H1 (cell line): ENCODE data around the gene POLD1. TPM values are rescaled to one million over a fixed set of nuclear protein-coding genes. Genes with fewer than 3 reads are reported as not detected.

Experiments used
- CTCF ChIA-PET: fragments of 300-600 bp; sonication (Branson Sonifier 250); formaldehyde crosslinking; loops from one replicate; lab custom pipeline; 2021; ENCODE audit not compliant: partially characterized antibody; lab: Charles Lee
- POLR2A ChIA-PET: fragments of 300-600 bp; sonication (Branson Sonifier 250); formaldehyde crosslinking; loops from one replicate; lab custom pipeline; 2021; ENCODE audit warnings: inconsistent platforms; ENCODE audit not compliant: partially characterized antibody; lab: Charles Lee
- DNase-seq, 2 experiments: peaks; one replicate each; pipeline versions ENCODE4 v3.0.0 to v3.0.0-alpha.2; 2010 to 2022; ENCODE audit warnings: low spot score in 2 of 2, low read depth in 1 of 2, mixed read lengths in 1 of 2
- FAIRE-seq: peaks from 2 replicates; lab custom pipeline; 2011; peaks lifted over from hg19 to GRCh38; lab: Jason Lieb, UNC
- H2AFZ ChIP-seq: 2 replicates; pipeline ENCODE4 v1.8.1; 2012; ENCODE audit warnings: low read length, inconsistent platforms
- H2AK5ac ChIP-seq: 2 replicates; pipeline ENCODE4 v1.6.1; 2013; ENCODE audit warnings: low read depth, low read length
- H2BK120ac ChIP-seq: replicated peaks from 2 replicates; pipeline ENCODE3; 2013; ENCODE audit warnings: low read depth, low read length, inconsistent platforms
- H2BK12ac ChIP-seq: 2 replicates; pipeline ENCODE4 v1.6.1; 2013; ENCODE audit warnings: low read depth, low read length
- H2BK15ac ChIP-seq: 2 replicates; pipeline ENCODE4 v1.6.1; 2013; ENCODE audit warnings: low read length
- H2BK20ac ChIP-seq: 2 replicates; pipeline ENCODE4 v1.6.1; 2013; ENCODE audit warnings: low read length
- H2BK5ac ChIP-seq: 2 replicates; pipeline ENCODE4 v1.6.1; 2013; ENCODE audit warnings: low read depth, low read length
- H3K14ac ChIP-seq: 2 replicates; pipeline ENCODE4 v1.6.1; 2013; ENCODE audit warnings: inconsistent platforms; ENCODE audit not compliant: insufficient read length
- H3K18ac ChIP-seq: 2 replicates; pipeline ENCODE4 v1.6.1; 2013; ENCODE audit warnings: low read length; ENCODE audit errors: extremely low read depth
- H3K23ac ChIP-seq: 2 replicates; pipeline ENCODE4 v1.6.1; 2013; ENCODE audit warnings: inconsistent platforms; ENCODE audit not compliant: insufficient read length
- H3K23me2 ChIP-seq: 2 replicates; pipeline ENCODE4 v1.6.1; 2013; ENCODE audit warnings: low read depth, low read length
- H3K27ac ChIP-seq: 2 replicates; pipeline ENCODE4 v1.6.1; 2011; ENCODE audit warnings: low read depth, low read length, inconsistent platforms
- H3K27me3 ChIP-seq, 4 experiments: replicated peaks in 1 of 4; 1 replicate in 1 of 4; 2 replicates in 3 of 4; pipeline versions ENCODE4 v1.6.1 to v1.8.1; 2011 to 2013; ENCODE audit warnings: low read length in 3 of 4, mild to moderate bottlenecking in 3 of 4, inconsistent platforms in 2 of 4, mixed read lengths in 2 of 4, moderate library complexity in 1 of 4; ENCODE audit not compliant: control insufficient read depth in 3 of 4, insufficient read depth in 3 of 4; ENCODE audit errors: extremely low read depth in 1 of 4
- H3K36me3 ChIP-seq, 4 experiments: 2 replicates each; pipeline versions ENCODE4 v1.6.1 to v1.8.1; 2011 to 2013; ENCODE audit warnings: mild to moderate bottlenecking in 4 of 4, low read length in 3 of 4, moderate library complexity in 2 of 4, control low read depth in 1 of 4, inconsistent platforms in 1 of 4; ENCODE audit not compliant: insufficient read depth in 4 of 4, control insufficient read depth in 2 of 4
- H3K4ac ChIP-seq: replicated peaks from 2 replicates; pipeline ENCODE3; 2013; ENCODE audit warnings: low read length, low read depth, mixed read lengths, inconsistent platforms; ENCODE audit not compliant: insufficient read length
- H3K4me1 ChIP-seq, 4 experiments: replicated peaks in 1 of 4; 1 replicate in 1 of 4; 2 replicates in 3 of 4; pipeline versions ENCODE4 v1.6.1 to v1.8.1; 2011 to 2013; ENCODE audit warnings: low read length in 3 of 4, inconsistent platforms in 2 of 4, mixed read lengths in 1 of 4; ENCODE audit not compliant: insufficient read depth in 4 of 4, control insufficient read depth in 3 of 4
- H3K4me2 ChIP-seq, 2 experiments: 2 replicates each; pipeline versions ENCODE4 v1.6.1 to v1.8.1; 2011 to 2013; ENCODE audit warnings: low read depth in 2 of 2, low read length in 2 of 2, control low read depth in 1 of 2, inconsistent platforms in 1 of 2, mild to moderate bottlenecking in 1 of 2; ENCODE audit not compliant: insufficient read depth in 1 of 2
- H3K4me3 ChIP-seq, 4 experiments: fragments of 200-600, 300-600 bp in 1 of 4; sonication (generic), shearing (Covaris generic), sonication (Bioruptor Twin) in 1 of 4; 2 replicates each; pipeline versions ENCODE4 v1.5.1 to v1.8.1; 2011 to 2016; ENCODE audit warnings: low read length in 4 of 4, low read depth in 3 of 4, control low read depth in 2 of 4, inconsistent platforms in 2 of 4, mild to moderate bottlenecking in 2 of 4, mixed read lengths in 1 of 4, moderate library complexity in 1 of 4; ENCODE audit not compliant: insufficient read depth in 2 of 4; ENCODE audit errors: extremely low read depth in 1 of 4
- H3K56ac ChIP-seq: replicated peaks from 2 replicates; pipeline ENCODE3; 2013; ENCODE audit warnings: low read depth, mild to moderate bottlenecking, mixed read lengths, low read length, inconsistent platforms; ENCODE audit not compliant: insufficient read length
- H3K79me1 ChIP-seq: 2 replicates; pipeline ENCODE4 v1.6.1; 2013; ENCODE audit warnings: low read depth, low read length, control low read depth
- H3K79me2 ChIP-seq, 2 experiments: 2 replicates each; pipeline versions ENCODE4 v1.6.1 to v1.8.1; 2012 to 2013; ENCODE audit warnings: low read length in 2 of 2, mild to moderate bottlenecking in 2 of 2, inconsistent platforms in 1 of 2; ENCODE audit not compliant: insufficient read depth in 2 of 2, control insufficient read depth in 1 of 2
- H3K9ac ChIP-seq, 4 experiments: replicated peaks in 1 of 4; 1 replicate in 1 of 4; 2 replicates in 3 of 4; pipeline versions ENCODE4 v1.6.1 to v1.8.1; 2011 to 2013; ENCODE audit warnings: low read depth in 3 of 4, low read length in 3 of 4, control low read depth in 2 of 4, mild to moderate bottlenecking in 2 of 4, moderate library complexity in 2 of 4, inconsistent platforms in 1 of 4; ENCODE audit errors: extremely low read depth in 1 of 4
- H3K9me3 ChIP-seq, 2 experiments: 2 replicates each; pipeline versions ENCODE4 v1.6.1 to v1.8.1; 2012 to 2013; ENCODE audit warnings: mild to moderate bottlenecking in 2 of 2, moderate library complexity in 2 of 2, control low read depth in 1 of 2, inconsistent platforms in 1 of 2, low read depth in 1 of 2, low read length in 1 of 2, mixed read lengths in 1 of 2; ENCODE audit not compliant: insufficient read depth in 2 of 2
- H4K20me1 ChIP-seq, 2 experiments: replicated peaks in 1 of 2; 2 replicates each; pipeline versions ENCODE3 to v1.8.1; 2011 to 2013; ENCODE audit warnings: inconsistent platforms in 2 of 2, low read length in 2 of 2, mild to moderate bottlenecking in 1 of 2; ENCODE audit not compliant: insufficient read depth in 2 of 2, control insufficient read depth in 1 of 2
- H4K5ac ChIP-seq: 2 replicates; pipeline ENCODE4 v1.6.1; 2013; ENCODE audit warnings: low read length, low read depth, mixed read lengths, inconsistent platforms; ENCODE audit not compliant: insufficient read length
- H4K8ac ChIP-seq: 2 replicates; pipeline ENCODE4 v1.8.0; 2013; ENCODE audit warnings: mild to moderate bottlenecking, moderate library complexity, low read length, inconsistent platforms; ENCODE audit not compliant: insufficient read depth; ENCODE audit errors: extremely low read depth
- H4K91ac ChIP-seq: replicated peaks from 2 replicates; pipeline ENCODE3; 2013; ENCODE audit warnings: low read length, mixed read lengths, inconsistent platforms; ENCODE audit not compliant: insufficient read length
- FOSL1 ChIP-seq: IDR thresholded peaks from 2 replicates; pipeline ENCODE4 v1.6.1; 2011; ENCODE audit warnings: mild to moderate bottlenecking, low read depth, low read length, moderate library complexity; ENCODE audit not compliant: insufficient read depth
- POLR2AphosphoS5 ChIP-seq: IDR thresholded peaks from 2 replicates; pipeline ENCODE4 v1.6.1; 2011; ENCODE audit warnings: low read depth, low read length
- WGBS, 2 experiments: shearing (Covaris generic) in 1 of 2; methylation state at CpG; one replicate each; pipeline versions ENCODE4 v1.1.6 to v1.1.7; 2013 to 2015; ENCODE audit warnings: low lambda C conversion rate in 2 of 2, mixed read lengths in 2 of 2, inconsistent platforms in 1 of 2, low coverage in 1 of 2, missing lambda C conversion rate in 1 of 2; ENCODE audit not compliant: insufficient replicate concordance in 2 of 2, insufficient coverage in 1 of 2, insufficient read length in 1 of 2; ENCODE audit errors: extremely low coverage in 1 of 2, missing lambda C conversion rate in 1 of 2; 5-methylcytosine and 5-hydroxymethylcytosine counted together
- polyA plus RNA-seq, 7 experiments: library from polyadenylated mRNA; depleted of rRNA in 3 of 7; stranded (reverse) in 5 of 7; unstranded in 2 of 7; fragments of >200 nt in 5 of 7; fragments of 200-250 nt in 2 of 7; gene quantifications; 1 replicate in 5 of 7; 2 replicates in 1 of 7; 4 replicates in 1 of 7; pipeline versions ENCODE4 v1.2.1 to v1.2.3, GENCODE V29; 2011 to 2013; ENCODE audit warnings: missing spikeins in 2 of 7, mixed read lengths in 2 of 7
- total RNA-seq: library from RNA; stranded (reverse); fragmentation: NEBNext Ultra II Directional; extraction: Animal tissue kit (Norgen Biotek cat#: 25700); gene quantifications from 2 replicates; pipeline ENCODE4 v1.2.1, GENCODE V29; 2021

Gene POLD1
- total and polyA plus RNA-seq, 2 of the 8 experiments (the other 6 are each of a cell fraction or from before 2014, with no cell fraction given), result 141 to 142 TPM

GRCh38 chr19:50417111-50418081 lies 33.2 kb downstream of the POLD1 start:
- POLR2A ChIA-PET, result interaction anchor here (0.8 to 2.2 kb wide), 9 partner anchors 10 to 65 kb away, joined by 3 to 14 read pairs (median 4); no protein-coding TSS in a partner anchor
- Histone ChIP-seq H3K23ac (no peak overlapping the region), H2AFZ (no peak overlapping the region), H3K27me3 (peaks cover 0 to 2% (median 0%) of the 10 kb centered on the region in 4 experiments; a peak in 1 of 7 replicates), H3K79me2 (no peaks in the 10 kb centered on the region), H4K91ac (no peak overlapping the region), H2BK12ac (no peak overlapping the region), H2BK120ac (no peak overlapping the region), H3K27ac (no peak overlapping the region), H3K9ac (no peak overlapping the region), H3K79me1 (peaks cover 2% of the 10 kb centered on the region; the same call in 1 of the 2 replicates), H3K18ac (no peak overlapping the region), H2AK5ac (no peak overlapping the region), H2BK15ac (no peak overlapping the region), H3K9me3 (no peaks in the 10 kb centered on the region), H2BK5ac (no peak overlapping the region), H2BK20ac (no peak overlapping the region), H3K4me2 (peak overlapping the region in 1 of 2 experiments; percentile 93; a peak in 2 of 4 replicates), H3K4me1 (peaks cover 0 to 20% (median 12%) of the 10 kb centered on the region in 4 experiments; a peak in 6 of 7 replicates), H4K20me1 (peaks cover 0 to 8% of the 10 kb centered on the region in 2 experiments), H3K14ac (no peak overlapping the region), H3K56ac (no peak overlapping the region), H4K5ac (no peak overlapping the region), H3K36me3 (peaks cover 0 to 9% (median 0%) of the 10 kb centered on the region in 4 experiments; a peak in 1 of 8 replicates), H3K23me2 (peaks cover 12% of the 10 kb centered on the region; the same call in 1 of the 2 replicates), H3K4ac (no peak overlapping the region), H4K8ac (no peak overlapping the region; the same call in 1 of the 2 replicates), H3K4me3 (no peak overlapping the region)
- no peak for DNase-seq
- WGBS, 2 experiments, result 90% methylated on average over 24 of the region's 42 CpGs; no CpG with 5 or more reads in 1 of the 2 experiments
- TF ChIP-seq POLR2AphosphoS5 (0 out of 2 replicates have a peak, but pooled peaks have one; percentile 10), FOSL1 (no peak)
- no peak for FAIRE-seq
- CTCF ChIA-PET, result interaction anchor here (0.6 to 3.2 kb wide), 7 partner anchors 25 to 372 kb away, joined by 3 to 22 read pairs (median 3); no protein-coding TSS in a partner anchor
